Breast epithelium (tissue), 3 donors: ENCODE data around the gene MAML3.

Experiments
- POLR2A ChIP-seq: fragments of 450-650 bp; IDR thresholded peaks from one replicate; pipeline ENCODE4 v1.6.1; 2016; ENCODE audit warnings: antibody characterized with exemption, mild to moderate bottlenecking, moderate library complexity
- TF ChIP-seq, protein P1 (sequence below), 3 donors: fragments of 450-650 bp; IDR thresholded peaks; one replicate each; pipeline ENCODE4 v1.5.1; 2016 to 2017; ENCODE audit warnings: antibody characterized with exemption in 3 of 3, mild to moderate bottlenecking in 3 of 3, moderate library complexity in 3 of 3

- TF ChIP-seq, protein P1, sequence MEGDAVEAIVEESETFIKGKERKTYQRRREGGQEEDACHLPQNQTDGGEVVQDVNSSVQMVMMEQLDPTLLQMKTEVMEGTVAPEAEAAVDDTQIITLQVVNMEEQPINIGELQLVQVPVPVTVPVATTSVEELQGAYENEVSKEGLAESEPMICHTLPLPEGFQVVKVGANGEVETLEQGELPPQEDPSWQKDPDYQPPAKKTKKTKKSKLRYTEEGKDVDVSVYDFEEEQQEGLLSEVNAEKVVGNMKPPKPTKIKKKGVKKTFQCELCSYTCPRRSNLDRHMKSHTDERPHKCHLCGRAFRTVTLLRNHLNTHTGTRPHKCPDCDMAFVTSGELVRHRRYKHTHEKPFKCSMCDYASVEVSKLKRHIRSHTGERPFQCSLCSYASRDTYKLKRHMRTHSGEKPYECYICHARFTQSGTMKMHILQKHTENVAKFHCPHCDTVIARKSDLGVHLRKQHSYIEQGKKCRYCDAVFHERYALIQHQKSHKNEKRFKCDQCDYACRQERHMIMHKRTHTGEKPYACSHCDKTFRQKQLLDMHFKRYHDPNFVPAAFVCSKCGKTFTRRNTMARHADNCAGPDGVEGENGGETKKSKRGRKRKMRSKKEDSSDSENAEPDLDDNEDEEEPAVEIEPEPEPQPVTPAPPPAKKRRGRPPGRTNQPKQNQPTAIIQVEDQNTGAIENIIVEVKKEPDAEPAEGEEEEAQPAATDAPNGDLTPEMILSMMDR (IDR thresholded peaks at IDR 0.05), result no peak
- no peak for TF ChIP-seq POLR2A
Measured at GRCh38 chr4:139672732-139673131, 481.3 kb downstream of the MAML3 start.
